HUES48 (cell line): Measurements from ENCODE around the gene GPX5.

Experiments used
- H3K27ac ChIP-seq: one replicate; pipeline ENCODE4 v1.7.0; 2013; ENCODE audit warnings: low read depth, low read length, inconsistent platforms
- H3K27me3 ChIP-seq: 2 replicates; pipeline ENCODE4 v1.6.1; 2013; ENCODE audit warnings: mild to moderate bottlenecking, low read length; ENCODE audit not compliant: control insufficient read depth, insufficient read depth
- H3K36me3 ChIP-seq: 2 replicates; pipeline ENCODE4 v1.6.1; 2013; ENCODE audit warnings: low read length; ENCODE audit not compliant: control insufficient read depth, insufficient read depth
- H3K4me1 ChIP-seq: 2 replicates; pipeline ENCODE4 v1.6.1; 2013; ENCODE audit warnings: mild to moderate bottlenecking, low read length; ENCODE audit not compliant: control insufficient read depth, insufficient read depth
- H3K4me3 ChIP-seq: 2 replicates; pipeline ENCODE4 v1.5.1; 2013; ENCODE audit warnings: mild to moderate bottlenecking, low read depth, low read length
- H3K9ac ChIP-seq: 2 replicates; pipeline ENCODE4 v1.6.1; 2013; ENCODE audit warnings: mild to moderate bottlenecking, low read depth, low read length, moderate library complexity
- H3K9me3 ChIP-seq: 2 replicates; pipeline ENCODE4 v1.6.1; 2013; ENCODE audit warnings: low read length; ENCODE audit not compliant: control insufficient read depth, insufficient read depth

GPX5 gene

GRCh38 chr6:28563430-28564095 lies 37.9 kb downstream of the GPX5 start:
- no peaks in the 10 kb centered on the region for H3K27me3 ChIP-seq
- no peak overlapping the region for H3K9ac ChIP-seq
- H3K27ac ChIP-seq: no peak overlapping the region
- no peaks in the 10 kb centered on the region for H3K4me1 ChIP-seq
- no peaks in the 10 kb centered on the region for H3K9me3 ChIP-seq
- H3K36me3 ChIP-seq: no peaks in the 10 kb centered on the region
- no peak overlapping the region for H3K4me3 ChIP-seq

DNA sequence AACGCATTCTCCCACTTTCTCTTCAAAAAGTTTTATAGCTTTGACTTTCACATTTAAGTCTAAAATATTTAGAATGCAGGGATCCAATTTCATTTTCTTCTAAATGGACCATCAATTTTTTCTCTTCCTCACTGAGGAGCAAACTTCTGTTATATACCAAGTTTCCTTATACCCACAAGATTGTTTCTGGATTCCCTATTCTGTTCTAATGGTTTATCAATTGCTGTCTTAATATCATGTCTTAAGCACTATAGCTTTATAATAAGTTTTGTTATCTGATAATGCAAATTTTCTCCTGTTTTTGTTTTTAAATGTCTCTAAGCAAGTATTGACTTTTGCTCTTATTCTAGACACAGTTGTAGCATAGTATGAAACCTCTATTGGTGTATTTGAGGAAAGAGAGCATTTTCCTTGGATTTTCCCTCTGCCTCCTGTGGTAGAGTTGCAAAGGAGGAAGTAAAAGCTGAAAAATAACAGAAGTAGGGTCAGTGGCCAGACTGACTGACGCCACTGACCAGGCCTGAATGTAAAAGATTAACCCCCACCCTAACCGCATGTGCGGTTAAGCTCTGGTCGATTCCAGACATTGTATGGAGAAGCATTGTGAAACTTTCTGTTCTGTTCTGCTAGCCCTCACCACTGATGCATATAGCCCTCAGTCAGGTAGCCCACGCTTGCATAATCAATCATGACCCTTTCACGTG lies 40.3 kb downstream of the GPX5 start:
- H3K4me1 ChIP-seq: no peaks in the 10 kb centered on the region

GRCh38 chr6:28566527-28567252 lies 41.0 kb downstream of the GPX5 start:
- H3K4me3 ChIP-seq: no peak overlapping the region
- no peaks in the 10 kb centered on the region for H3K4me1 ChIP-seq
- H3K9me3 ChIP-seq: no peaks in the 10 kb centered on the region
- no peak overlapping the region for H3K27ac ChIP-seq
- no peak overlapping the region for H3K9ac ChIP-seq
- H3K27me3 ChIP-seq: no peaks in the 10 kb centered on the region
- H3K36me3 ChIP-seq: no peaks in the 10 kb centered on the region

More for the DNA sequence above, 40.3 kb downstream of the GPX5 start:
- Histone ChIP-seq H3K9me3 (no peaks in the 10 kb centered on the region), H3K9ac (no peak overlapping the region), H3K27ac (no peak overlapping the region), H3K27me3 (no peaks in the 10 kb centered on the region), H3K4me3 (no peak overlapping the region), H3K36me3 (no peaks in the 10 kb centered on the region)

- H3K27me3 ChIP-seq: no peaks in the 10 kb centered on the region
- no peak overlapping the region for H3K9ac ChIP-seq
- no peaks in the 10 kb centered on the region for H3K36me3 ChIP-seq
- no peak overlapping the region for H3K27ac ChIP-seq
- no peaks in the 10 kb centered on the region for H3K4me1 ChIP-seq
- no peak overlapping the region for H3K4me3 ChIP-seq
- no peaks in the 10 kb centered on the region for H3K9me3 ChIP-seq
Measured at GRCh38 chr6:28567506-28567905, 41.8 kb downstream of the GPX5 start.

DNA sequence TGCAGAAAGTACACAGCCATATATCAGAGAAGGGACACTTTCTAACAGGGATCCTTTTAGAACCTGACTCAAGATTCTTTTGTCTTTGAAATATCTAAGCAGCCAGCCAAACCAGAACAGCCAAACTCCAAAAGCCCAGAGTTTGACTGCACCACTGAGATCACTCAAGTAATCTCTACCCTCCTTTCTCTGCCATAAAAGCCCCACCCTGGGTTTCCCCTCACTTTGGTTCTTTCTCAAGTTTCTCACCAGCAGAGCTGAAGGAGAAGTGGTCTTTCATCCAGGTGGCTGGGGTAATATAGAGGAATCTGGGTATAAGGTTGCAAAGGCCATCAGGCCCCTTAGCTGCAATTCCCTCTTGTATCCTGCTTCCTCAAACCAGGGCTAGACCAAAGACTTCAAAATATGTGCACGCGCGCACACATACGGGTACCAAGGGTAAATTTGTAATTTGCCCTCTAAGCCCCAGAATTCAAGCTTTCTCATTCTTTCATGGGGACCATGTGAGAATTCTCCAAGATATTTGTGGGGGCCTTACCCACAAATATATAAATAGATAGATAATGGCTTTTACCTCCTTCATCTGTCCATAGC lies 42.9 kb downstream of the GPX5 start:
- H3K9ac ChIP-seq: no peak overlapping the region
- H3K4me1 ChIP-seq: no peaks in the 10 kb centered on the region
- no peaks in the 10 kb centered on the region for H3K36me3 ChIP-seq
- H3K9me3 ChIP-seq: no peaks in the 10 kb centered on the region
- H3K4me3 ChIP-seq: no peak overlapping the region
- no peak overlapping the region for H3K27ac ChIP-seq
- H3K27me3 ChIP-seq: no peaks in the 10 kb centered on the region

GRCh38 chr6:28569748-28570147 lies 44.1 kb downstream of the GPX5 start:
- Histone ChIP-seq H3K36me3 (peaks cover 5% of the 10 kb centered on the region; the same call in 1 of the 2 replicates), H3K9ac (no peak overlapping the region), H3K27me3 (no peaks in the 10 kb centered on the region), H3K27ac (no peak overlapping the region), H3K9me3 (no peaks in the 10 kb centered on the region), H3K4me3 (no peak overlapping the region), H3K4me1 (no peaks in the 10 kb centered on the region)

DNA sequence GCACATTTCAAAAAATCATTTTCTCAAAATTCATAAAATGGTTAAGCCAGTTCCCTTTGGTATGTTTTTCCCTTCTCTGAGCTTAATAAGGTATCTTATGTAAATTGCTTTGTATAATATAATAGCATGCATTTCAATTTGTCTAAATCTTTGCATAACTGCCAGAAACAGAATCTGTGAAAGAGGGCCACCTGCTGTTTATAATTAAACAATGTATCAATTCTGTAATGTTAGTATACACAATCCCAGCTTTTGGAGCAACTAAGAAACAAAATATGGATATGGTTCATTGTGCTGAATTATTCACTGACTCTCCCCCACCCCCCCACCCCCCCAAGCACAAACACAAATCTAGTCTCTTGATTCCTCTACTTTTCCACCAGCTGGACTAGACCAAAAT lies 54.8 kb downstream of the GPX5 start:
- Histone ChIP-seq H3K27ac (no peak overlapping the region), H3K9me3 (no peaks in the 10 kb centered on the region), H3K4me3 (no peak overlapping the region), H3K36me3 (no peaks in the 10 kb centered on the region), H3K9ac (no peak overlapping the region), H3K4me1 (peaks cover 2% of the 10 kb centered on the region; the same call in 1 of the 2 replicates), H3K27me3 (no peaks in the 10 kb centered on the region)

- Histone ChIP-seq H3K36me3 (no peaks in the 10 kb centered on the region), H3K4me3 (no peak overlapping the region), H3K27ac (no peak overlapping the region), H3K9me3 (no peaks in the 10 kb centered on the region), H3K4me1 (peaks cover 15% of the 10 kb centered on the region), H3K27me3 (no peaks in the 10 kb centered on the region), H3K9ac (no peak overlapping the region)
Measured at GRCh38 chr6:28583463-28583862, 57.8 kb downstream of the GPX5 start.
